GM18505 (cell line): ENCODE data around the gene SEC61A2.
"Not testable (repeated sequence)": the region's sequence is repeated elsewhere in the genome, so short reads cannot be mapped to it uniquely, and the experiment has no call there.

Source experiments
- ATAC-seq: cut with Tn5 transposase; IDR thresholded peaks from one replicate; pipeline ENCODE4 v1.9.1; 2021; ENCODE audit not compliant: unreplicated experiment
- POLR2A ChIP-seq: IDR thresholded peaks from 4 replicates; pipeline ENCODE4 v1.6.1; 2011; ENCODE audit warnings: borderline replicate concordance; ENCODE audit not compliant: insufficient read depth, insufficient read length; ENCODE audit errors: extremely low read depth

SEC61A2 gene

DNA sequence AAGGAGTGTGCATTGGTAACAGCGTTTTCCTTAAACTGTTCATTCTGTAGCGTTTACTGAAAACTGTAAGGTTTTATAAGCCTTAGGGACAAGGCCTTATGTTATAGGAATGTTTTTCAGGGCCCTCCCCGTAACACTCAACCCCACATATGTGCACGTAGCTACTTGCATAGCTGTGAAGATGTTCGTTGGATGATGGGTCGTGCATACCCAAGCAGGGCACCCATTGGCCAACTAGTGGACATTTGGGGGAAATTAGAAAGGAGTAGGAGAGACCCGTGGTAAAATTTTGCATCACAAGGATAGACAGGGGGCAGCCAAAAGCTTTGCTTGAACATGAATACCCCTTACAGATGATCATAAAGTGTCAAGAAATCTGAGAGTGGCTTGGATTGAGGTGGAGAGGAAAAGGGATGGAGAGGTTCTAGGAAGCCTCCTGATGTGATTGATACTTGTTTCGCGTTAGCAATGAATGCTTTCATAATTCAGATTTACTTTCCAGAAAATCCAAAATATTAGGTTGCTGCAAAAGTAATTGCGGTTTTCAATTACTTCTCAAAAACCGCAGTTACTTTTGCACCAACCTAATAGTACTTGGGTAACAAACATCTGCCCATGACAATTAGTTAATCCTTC is 878 bp downstream of the SEC61A2 start:
- ATAC-seq = peak; percentile 37
- TF ChIP-seq POLR2A = no peak

DNA sequence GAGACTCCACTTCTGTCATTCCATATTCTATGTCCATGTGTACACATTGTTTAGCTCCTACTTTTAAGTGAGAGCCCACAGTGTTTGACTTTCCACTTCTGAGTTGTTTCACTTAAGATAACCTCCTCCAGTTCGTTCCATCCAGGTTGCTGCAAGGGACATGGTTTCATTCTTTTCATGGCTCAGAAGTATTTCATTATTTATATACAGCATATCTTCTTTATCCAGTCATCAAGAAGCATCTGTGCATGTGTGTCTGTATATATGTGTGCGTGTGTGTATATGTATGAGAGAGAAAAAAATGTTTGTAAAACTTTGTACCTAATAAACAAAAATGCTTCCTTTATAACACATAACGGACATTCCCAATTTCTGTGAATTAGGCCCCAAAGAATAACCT is 6.2 kb downstream of the SEC61A2 start:
- ATAC-seq = no peak
- no peak for TF ChIP-seq POLR2A

DNA sequence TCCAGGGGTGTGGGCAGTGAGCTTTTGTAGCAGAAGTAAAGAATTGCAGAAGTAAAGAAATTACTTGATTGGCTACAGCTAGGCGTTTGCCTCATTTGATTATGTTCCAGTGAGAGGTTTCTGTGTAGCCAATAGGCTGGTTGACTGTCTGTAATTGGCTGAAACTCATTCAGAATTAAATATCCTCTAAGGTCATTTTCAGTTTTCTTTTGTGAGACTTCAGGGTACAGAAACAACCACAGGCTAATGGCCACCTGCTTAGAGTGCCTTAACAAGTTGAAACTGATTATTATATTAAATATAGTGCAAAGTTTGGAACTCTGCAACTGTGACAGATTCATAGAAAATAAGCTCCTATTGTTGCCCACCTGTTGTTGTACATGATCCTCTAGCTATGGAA is 10.6 kb downstream of the SEC61A2 start:
- ATAC-seq = no peak
- no peak for TF ChIP-seq POLR2A

DNA sequence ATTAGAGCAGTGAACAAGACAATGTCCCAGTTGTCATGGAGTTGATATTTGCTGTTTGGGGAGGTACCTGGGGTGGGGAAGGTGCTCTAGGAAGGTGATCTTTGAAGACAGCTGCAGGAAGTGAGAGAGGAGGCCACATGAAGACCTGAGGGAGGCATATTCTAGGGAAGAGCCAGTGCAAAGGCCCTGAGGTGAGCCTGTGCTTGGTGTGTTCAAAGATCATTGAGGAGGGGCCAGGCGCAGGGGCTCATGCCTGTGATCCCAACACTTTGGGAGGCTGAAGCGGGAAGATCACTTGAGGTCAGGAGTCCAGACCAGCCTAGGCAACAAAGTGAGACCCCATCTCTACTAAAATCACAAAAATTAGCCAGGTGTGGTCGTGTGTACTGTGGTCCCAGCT is 15.1 kb downstream of the SEC61A2 start:
- TF ChIP-seq POLR2A = no peak
- no peak for ATAC-seq

DNA sequence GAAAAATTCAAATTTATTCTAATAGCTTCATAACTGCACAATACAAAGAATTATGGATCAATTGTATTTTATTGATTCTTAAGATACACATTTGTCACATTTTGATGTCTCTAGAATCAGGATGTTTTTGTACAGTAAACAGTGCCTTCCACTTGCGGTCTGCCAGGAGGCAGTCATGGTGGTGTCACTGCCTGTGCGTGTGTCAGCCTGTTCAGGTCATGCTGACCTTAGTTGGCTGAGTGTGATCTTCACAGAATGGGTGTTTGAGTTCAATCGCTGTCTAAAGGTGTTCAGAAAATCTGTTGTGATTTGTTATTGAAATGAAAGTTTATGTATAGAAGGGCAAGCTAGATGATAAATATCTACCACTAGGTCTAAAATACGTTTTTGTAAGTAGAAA is 20.7 kb downstream of the SEC61A2 start:
- TF ChIP-seq POLR2A = no peak
- ATAC-seq = no peak

DNA sequence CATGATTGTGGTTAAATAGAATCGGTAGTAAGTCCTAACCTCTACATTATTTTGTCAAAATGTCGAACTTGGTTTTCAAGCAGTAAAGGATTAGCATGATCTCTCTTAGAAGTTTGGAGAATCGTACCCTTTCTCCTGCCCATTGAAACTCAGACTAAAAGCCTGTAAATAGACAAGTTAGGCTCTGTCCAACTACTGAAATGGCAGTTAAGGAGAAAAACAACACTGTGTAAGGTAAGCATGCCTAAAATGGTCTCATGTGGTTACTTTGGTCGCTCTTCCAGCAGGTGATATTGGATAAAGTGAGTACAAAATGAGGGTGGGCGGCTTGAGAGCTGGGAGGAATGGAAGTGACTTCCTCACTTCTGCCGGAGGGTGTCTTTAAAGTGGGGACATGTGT is 25.0 kb downstream of the SEC61A2 start:
- TF ChIP-seq POLR2A = no peak
- ATAC-seq = no peak

DNA sequence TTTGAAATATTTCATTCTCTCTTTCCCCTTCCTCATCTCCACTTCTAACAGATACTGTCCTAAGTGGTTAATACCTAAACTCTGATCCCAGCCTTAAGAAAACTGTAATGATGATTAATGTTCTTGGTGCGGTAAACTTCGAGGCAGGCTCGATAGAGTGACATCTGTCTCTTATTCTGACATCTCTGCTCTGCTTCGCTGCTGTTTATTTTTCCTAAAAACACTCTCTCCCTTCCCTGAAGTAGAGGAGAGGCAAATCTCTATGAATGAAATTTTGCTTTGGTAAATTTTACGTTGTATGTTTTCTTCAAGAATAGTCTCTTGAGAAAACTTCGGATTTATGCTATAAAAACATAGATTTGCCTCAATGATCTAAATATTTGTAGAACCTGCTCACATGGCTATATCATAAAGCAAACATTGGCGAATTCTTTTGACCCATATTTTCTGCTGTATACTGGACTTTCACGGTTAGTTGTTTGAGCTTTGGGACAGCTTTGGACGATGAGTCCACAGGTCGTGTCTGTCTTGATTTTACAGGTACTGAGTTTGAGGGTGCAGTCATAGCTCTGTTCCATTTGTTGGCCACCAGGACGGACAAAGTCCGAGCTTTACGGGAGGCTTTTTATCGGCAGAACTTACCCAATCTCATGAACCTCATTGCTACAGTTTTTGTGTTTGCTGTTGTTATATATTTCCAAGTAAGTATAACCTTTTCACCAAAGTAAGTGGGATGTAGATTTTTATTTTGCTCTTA is 27.1 kb downstream of the SEC61A2 start:
- no peak for ATAC-seq
- TF ChIP-seq POLR2A = no peak

DNA sequence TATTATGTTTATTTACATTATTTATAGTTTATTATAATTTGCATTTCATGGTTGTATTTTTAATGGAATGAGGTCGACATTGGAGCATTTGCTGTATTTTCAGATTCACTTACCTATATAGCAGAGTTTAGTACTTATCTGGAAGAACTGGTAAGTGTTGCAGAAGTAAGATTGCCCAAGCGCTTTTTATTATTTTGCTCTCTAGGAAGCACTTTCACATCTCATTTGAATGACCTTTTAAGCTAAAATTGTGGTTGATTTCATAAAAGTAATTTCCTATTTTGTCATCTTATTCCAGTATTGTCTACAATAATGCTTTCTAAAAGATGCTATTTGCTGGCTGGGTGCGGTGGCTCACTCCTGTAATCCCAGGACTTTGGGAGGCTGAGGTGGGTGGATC is 28.6 kb downstream of the SEC61A2 start:
- TF ChIP-seq POLR2A = no peak
- no peak for ATAC-seq

DNA sequence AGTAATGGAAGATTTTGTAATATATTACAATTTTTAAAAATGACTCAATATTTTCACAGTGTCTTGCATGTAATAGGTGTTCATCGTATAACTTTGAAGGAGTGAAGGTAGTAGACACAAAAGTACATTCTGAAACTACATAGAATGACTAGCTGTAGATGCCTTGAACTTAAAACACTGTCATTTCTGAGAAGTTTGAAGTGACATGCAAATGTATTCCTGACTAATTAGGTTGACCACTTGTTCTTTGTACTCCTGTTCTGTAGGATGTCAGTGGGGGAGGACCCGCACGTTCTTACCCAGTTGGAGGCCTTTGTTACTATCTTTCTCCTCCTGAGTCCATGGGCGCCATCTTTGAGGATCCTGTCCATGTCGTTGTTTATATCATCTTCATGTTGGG is 31.2 kb downstream of the SEC61A2 start:
- ATAC-seq = no peak
- no peak for TF ChIP-seq POLR2A

DNA sequence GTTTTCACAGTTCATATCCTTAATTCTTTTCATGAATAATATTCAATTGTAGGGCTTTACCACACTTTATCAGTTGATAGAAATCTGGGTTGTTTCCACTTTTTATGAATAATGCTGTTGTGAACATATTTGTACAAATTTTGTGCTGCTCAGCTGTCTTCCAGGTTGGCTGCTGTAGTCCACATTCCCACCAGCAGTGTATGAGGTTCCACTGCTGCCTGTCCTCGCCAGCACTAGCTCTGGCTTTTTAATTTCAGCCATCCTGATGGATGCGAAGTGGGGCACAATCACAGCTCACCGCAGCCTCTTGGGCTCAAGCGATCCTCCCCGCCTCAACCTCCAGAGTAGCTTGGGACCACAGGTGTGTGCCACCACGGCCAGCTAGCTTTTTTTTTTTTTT is 33.5 kb downstream of the SEC61A2 start:
- ATAC-seq = no peak
- TF ChIP-seq POLR2A = no peak

DNA sequence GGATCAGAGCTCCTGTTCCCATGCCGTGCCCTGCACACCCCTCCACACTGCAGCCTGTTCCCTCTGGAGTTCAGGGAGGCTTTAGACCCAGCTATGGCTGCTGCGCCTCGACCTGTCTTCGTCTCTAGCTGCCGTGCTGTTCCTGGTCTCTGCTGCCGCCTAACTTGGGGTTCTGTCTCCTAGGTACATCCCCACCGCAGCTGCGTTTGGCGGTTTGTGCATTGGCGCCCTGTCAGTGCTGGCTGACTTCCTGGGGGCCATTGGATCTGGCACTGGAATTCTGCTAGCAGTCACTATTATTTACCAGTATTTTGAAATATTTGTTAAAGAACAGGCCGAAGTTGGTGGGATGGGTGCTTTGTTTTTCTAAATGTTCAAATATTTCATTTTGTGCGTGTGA is 34.6 kb downstream of the SEC61A2 start:
- TF ChIP-seq POLR2A = no peak
- ATAC-seq = no peak

DNA sequence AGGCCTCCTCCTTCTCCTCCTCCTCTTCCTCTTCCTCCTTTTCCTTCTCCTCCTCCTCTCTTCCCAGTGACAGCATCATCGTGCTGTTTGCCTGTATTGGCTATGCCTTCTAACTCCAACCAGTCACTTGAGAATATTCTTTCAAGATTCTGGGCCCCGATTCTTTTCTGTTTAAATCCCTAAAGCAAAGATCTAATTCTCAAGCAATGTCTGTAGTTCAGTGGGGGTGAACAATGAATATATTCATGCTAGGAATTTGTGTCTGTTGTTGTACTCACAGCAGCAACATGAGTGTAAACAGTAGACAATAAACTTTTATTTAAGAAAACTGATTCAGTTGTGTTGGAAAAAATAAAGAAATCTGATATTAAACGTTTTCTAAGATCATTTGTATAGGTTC is 35.6 kb downstream of the SEC61A2 start:
- no peak for TF ChIP-seq POLR2A
- ATAC-seq = no peak

DNA sequence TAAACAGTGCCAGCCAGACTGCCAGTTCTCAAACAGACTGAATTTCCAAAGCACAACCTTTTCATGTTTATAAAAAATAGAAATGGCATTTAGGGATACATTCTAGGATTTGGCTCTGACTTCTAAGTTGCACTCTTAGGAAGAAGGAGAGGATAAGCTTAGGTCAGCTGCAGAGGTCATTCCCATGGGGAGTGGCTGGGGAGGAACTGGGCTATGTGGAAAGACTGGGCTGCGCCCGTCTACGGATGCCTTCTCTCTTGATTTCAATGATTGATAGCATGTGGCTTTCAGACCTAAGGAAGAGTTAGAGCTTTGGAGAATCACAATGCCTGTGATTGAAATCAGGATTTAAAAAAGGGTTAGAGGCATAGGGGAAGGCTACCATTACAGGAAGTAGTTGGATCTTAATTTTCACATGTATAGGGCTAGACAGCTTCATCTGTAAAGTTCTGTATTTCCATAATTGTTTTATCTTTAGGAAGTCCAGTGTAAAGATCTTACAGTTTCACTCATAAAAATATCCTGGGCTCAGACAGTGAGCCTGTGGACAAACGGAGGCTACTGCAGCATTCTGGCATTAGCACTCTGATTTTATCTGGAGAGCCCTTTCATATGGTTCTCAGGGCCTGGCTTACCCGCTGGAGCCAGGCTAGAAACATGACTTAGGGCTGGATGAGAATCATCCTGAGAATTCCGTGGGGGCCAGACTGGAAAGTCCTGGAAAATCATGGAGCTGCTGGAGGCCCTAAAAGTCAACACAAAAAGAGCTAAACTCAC is 36.7 kb downstream of the SEC61A2 start:
- TF ChIP-seq POLR2A = no peak
- no peak for ATAC-seq

DNA sequence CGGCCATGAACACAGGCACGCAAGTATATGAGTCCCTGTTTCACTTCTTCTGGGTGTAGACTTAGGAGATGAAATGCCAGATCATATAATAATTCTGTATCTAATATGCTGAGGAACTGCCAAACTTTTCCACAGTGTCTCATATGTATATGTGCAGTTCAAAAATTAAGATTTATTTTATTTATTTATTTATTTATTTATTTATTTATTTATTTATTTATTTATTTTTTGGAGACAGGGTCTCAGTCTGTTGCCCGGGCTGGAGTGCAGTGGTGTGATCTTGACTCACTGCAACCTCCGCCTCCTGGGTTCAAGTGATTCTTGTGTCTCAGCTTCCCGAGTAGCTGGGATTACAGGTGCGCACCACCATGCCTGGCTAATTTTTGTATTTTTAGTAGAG is 42.0 kb downstream of the SEC61A2 start:
- not testable (repeated sequence) for ATAC-seq
